ENCODE results near the gene CERCAM. TPM values are rescaled to one million over a fixed set of nuclear protein-coding genes. Genes with fewer than 3 reads are reported as not detected.

CERCAM gene
- total RNA-seq, 4 donors from 2014 or later = 3.7 to 26.2 (median 11.3) TPM

DNA sequence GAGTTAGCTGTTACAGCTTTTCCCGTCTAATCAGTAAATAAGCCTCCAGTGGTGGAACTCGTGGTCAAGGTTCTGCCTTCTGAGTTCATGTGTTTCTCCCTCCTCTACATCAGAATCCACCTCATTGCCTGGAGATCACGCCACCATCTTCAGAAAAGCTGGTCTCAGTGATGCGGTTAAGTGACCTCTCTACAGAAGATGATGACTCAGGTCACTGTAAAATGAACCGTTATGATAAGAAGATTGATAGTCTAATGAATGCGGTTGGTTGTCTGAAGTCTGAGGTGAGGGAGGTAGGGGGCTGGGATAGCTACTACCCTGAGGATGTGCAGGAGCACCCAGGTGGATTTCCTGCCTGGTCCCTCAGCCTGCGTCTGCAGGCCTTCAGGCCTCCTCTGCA, 48.4 kb downstream of the CERCAM start:
- Histone ChIP-seq H3K4me3 (no peak overlapping the region), H3K9me3 (no peaks in the 10 kb centered on the region), H3K36me3 (peaks cover 49% of the 10 kb centered on the region), H3K4me1 (peaks cover 5% of the 10 kb centered on the region), H3K27ac (no peak overlapping the region), H3K27me3 (no peaks in the 10 kb centered on the region)
- DNase-seq (ENCODE audit: low spot score in 2 of 2) = no peak
- 93% methylated on average over 6 of the region's 7 CpGs for WGBS
- TF ChIP-seq POLR2AphosphoS5 (IDR thresholded peaks at IDR 0.05) (no peak), POLR2A (IDR thresholded peaks at IDR 0.05) (no peak), EP300 (IDR thresholded peaks at IDR 0.05) (no peak)
- TF ChIP-seq, protein P1, sequence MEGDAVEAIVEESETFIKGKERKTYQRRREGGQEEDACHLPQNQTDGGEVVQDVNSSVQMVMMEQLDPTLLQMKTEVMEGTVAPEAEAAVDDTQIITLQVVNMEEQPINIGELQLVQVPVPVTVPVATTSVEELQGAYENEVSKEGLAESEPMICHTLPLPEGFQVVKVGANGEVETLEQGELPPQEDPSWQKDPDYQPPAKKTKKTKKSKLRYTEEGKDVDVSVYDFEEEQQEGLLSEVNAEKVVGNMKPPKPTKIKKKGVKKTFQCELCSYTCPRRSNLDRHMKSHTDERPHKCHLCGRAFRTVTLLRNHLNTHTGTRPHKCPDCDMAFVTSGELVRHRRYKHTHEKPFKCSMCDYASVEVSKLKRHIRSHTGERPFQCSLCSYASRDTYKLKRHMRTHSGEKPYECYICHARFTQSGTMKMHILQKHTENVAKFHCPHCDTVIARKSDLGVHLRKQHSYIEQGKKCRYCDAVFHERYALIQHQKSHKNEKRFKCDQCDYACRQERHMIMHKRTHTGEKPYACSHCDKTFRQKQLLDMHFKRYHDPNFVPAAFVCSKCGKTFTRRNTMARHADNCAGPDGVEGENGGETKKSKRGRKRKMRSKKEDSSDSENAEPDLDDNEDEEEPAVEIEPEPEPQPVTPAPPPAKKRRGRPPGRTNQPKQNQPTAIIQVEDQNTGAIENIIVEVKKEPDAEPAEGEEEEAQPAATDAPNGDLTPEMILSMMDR (IDR thresholded peaks at IDR 0.05) = no peak

- Histone ChIP-seq H3K9me3 (no peaks in the 10 kb centered on the region), H3K36me3 (peaks cover 49% of the 10 kb centered on the region), H3K4me1 (peaks cover 5% of the 10 kb centered on the region), H3K27me3 (no peaks in the 10 kb centered on the region), H3K27ac (no peak overlapping the region), H3K4me3 (no peak overlapping the region)
- 64% methylated on average over 5 of the region's 5 CpGs for WGBS
- TF ChIP-seq POLR2AphosphoS5 (IDR thresholded peaks at IDR 0.05) (no peak), EP300 (IDR thresholded peaks at IDR 0.05) (no peak), POLR2A (IDR thresholded peaks at IDR 0.05) (no peak)
- TF ChIP-seq, protein P1 (IDR thresholded peaks at IDR 0.05) = no peak
- DNase-seq (ENCODE audit: low spot score in 2 of 2) = no peak
These were observed 49.9 kb downstream of the CERCAM start for GRCh38 chr9:128470560-128470959.

DNA sequence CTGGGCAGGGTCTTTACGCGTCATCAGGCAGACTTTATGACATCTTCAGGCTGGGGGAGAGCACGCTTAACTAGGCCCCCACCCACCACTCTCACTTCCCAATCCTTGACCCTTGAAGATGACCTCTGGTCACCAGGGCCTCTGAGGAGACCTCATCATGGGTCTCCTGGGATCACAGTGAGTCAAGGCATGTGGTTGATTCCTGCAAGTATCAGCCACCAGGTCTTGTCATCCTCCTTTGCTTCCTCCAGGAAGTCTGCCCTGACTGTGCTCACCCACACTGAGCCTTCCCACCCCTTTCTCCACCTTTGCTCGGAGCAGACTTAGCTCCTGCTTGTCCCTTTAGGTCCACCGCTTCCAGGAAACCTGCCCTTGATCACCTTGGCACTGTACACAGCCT, 52.4 kb downstream of the CERCAM start:
- Histone ChIP-seq H3K27me3 (no peaks in the 10 kb centered on the region), H3K4me1 (peaks cover 5% of the 10 kb centered on the region), H3K9me3 (no peaks in the 10 kb centered on the region), H3K27ac (no peak overlapping the region), H3K4me3 (no peak overlapping the region), H3K36me3 (peaks cover 63% of the 10 kb centered on the region)
- WGBS = 95% methylated on average over 5 of the region's 5 CpGs
- no peak for TF ChIP-seq EP300 (IDR thresholded peaks at IDR 0.05)
- TF ChIP-seq POLR2A (IDR thresholded peaks at IDR 0.05) = no peak
- no peak for TF ChIP-seq POLR2AphosphoS5 (IDR thresholded peaks at IDR 0.05)
- TF ChIP-seq, protein P1 (IDR thresholded peaks at IDR 0.05) = no peak
- DNase-seq (ENCODE audit: low spot score in 2 of 2) = no peak

- DNase-seq (ENCODE audit: low spot score in 2 of 2) = no peak
- H3K4me3 ChIP-seq = no peak overlapping the region
- no peak for TF ChIP-seq EP300 (IDR thresholded peaks at IDR 0.05)
- no peak for TF ChIP-seq POLR2A (IDR thresholded peaks at IDR 0.05)
- TF ChIP-seq POLR2AphosphoS5 (IDR thresholded peaks at IDR 0.05) = no peak
- WGBS = 97% methylated on average over 7 of the region's 7 CpGs
- no peak overlapping the region for H3K27ac ChIP-seq
- H3K9me3 ChIP-seq = no peaks in the 10 kb centered on the region
- peaks cover 75% of the 10 kb centered on the region for H3K36me3 ChIP-seq
- no peaks in the 10 kb centered on the region for H3K27me3 ChIP-seq
- no peaks in the 10 kb centered on the region for H3K4me1 ChIP-seq
These were observed 55.2 kb downstream of the CERCAM start for GRCh38 chr9:128475867-128476266.

DNA sequence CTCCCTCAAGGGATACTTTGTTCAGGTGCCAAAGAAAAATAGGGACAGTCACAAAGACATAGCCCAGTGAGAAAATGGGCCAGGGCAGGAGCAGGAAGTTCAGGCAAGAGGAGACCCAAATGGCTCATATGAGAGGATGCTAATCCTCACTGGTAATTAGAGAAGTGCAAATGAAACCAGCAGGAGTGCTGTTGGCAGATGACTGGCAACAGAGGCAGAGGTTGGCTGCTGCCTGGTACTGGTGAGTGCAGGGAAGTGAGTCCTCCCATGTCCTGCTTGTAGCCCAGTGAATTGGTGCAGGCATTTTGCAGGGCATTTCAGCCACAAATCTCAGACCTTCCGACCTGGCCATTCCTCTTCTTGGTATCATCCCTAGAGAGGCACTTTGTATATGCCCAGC, 58.6 kb downstream of the CERCAM start:
- DNase-seq (ENCODE audit: low spot score in 2 of 2) = no peak
- no peaks in the 10 kb centered on the region for H3K4me1 ChIP-seq
- no peak overlapping the region for H3K27ac ChIP-seq
- peaks cover 91% of the 10 kb centered on the region for H3K36me3 ChIP-seq
- 89% methylated on average over 1 of the region's 1 CpG for WGBS
- H3K9me3 ChIP-seq = no peaks in the 10 kb centered on the region
- no peak overlapping the region for H3K4me3 ChIP-seq
- TF ChIP-seq POLR2A (IDR thresholded peaks at IDR 0.05) = no peak
- no peak for TF ChIP-seq POLR2AphosphoS5 (IDR thresholded peaks at IDR 0.05)
- H3K27me3 ChIP-seq = no peaks in the 10 kb centered on the region

GRCh38 chr9:128481561-128481960, 60.9 kb downstream of the CERCAM start:
- Histone ChIP-seq H3K36me3 (peaks cover 94% of the 10 kb centered on the region), H3K4me3 (no peak overlapping the region), H3K27ac (no peak overlapping the region), H3K4me1 (no peaks in the 10 kb centered on the region), H3K27me3 (no peaks in the 10 kb centered on the region), H3K9me3 (no peaks in the 10 kb centered on the region)
- TF ChIP-seq EP300 (IDR thresholded peaks at IDR 0.05) = no peak
- no peak for DNase-seq (ENCODE audit: low spot score in 2 of 2)
- 92% methylated on average over 10 of the region's 10 CpGs for WGBS

DNA sequence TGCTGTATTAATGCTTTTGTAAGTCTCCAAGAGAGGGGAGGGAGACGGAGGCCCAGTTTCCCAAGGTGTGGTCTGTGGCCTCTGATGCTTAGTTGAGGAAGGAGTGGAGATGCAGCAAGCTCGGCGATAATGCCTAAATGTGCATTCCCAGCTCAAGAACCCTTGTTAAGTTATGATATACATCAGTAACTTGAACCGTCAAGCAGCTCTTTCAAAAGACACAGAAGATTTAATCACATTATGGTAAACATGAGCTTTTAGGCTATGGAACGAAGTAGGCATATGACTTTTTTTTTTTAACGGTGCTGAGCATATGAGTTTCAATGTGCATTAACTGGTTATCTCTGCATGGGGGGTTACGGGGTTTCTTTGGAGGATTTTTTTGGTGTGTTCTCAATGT, 61.5 kb downstream of the CERCAM start:
- H3K4me3 ChIP-seq = no peak overlapping the region
- H3K36me3 ChIP-seq = peaks cover 97% of the 10 kb centered on the region
- H3K9me3 ChIP-seq = no peaks in the 10 kb centered on the region
- TF ChIP-seq EP300 (IDR thresholded peaks at IDR 0.05) (no peak), POLR2A (IDR thresholded peaks at IDR 0.05) (no peak), POLR2AphosphoS5 (IDR thresholded peaks at IDR 0.05) (no peak)
- TF ChIP-seq, protein P1 (IDR thresholded peaks at IDR 0.05) = no peak
- no peaks in the 10 kb centered on the region for H3K27me3 ChIP-seq
- H3K27ac ChIP-seq = no peak overlapping the region
- DNase-seq (ENCODE audit: low spot score in 2 of 2) = no peak
- no peaks in the 10 kb centered on the region for H3K4me1 ChIP-seq
- 96% methylated on average over 7 of the region's 7 CpGs for WGBS

Data from suprapubic skin (tissue), 4 donors.